Measurements from ENCODE around the gene SLC35G3. TPM values are rescaled to one million over a fixed set of nuclear protein-coding genes. Genes with fewer than 3 reads are reported as not detected.

SLC35G3 gene
- total RNA-seq, 1 donor from 2014 or later = not detected

- Mint-ChIP-seq H3K36me3 (ENCODE audit: low read depth, unreplicated experiment) (no peaks in the 10 kb centered on the region), H3K4me1 (ENCODE audit: unreplicated experiment) (peaks cover 10% of the 10 kb centered on the region), H3K4me3 (ENCODE audit: unreplicated experiment) (no peak overlapping the region), H3K9me3 (ENCODE audit: unreplicated experiment) (no peaks in the 10 kb centered on the region), H3K27me3 (ENCODE audit: unreplicated experiment) (peaks cover 2% of the 10 kb centered on the region), H3K27ac (ENCODE audit: unreplicated experiment) (no peak overlapping the region)
- no peak for DNase-seq (ENCODE audit: low spot score)
- no peak for TF ChIP-seq CTCF (IDR thresholded peaks at IDR 0.05; ENCODE audit: unreplicated experiment)
Measured at GRCh38 chr17:35222452-35222851, 28.3 kb upstream of the SLC35G3 start.

DNA sequence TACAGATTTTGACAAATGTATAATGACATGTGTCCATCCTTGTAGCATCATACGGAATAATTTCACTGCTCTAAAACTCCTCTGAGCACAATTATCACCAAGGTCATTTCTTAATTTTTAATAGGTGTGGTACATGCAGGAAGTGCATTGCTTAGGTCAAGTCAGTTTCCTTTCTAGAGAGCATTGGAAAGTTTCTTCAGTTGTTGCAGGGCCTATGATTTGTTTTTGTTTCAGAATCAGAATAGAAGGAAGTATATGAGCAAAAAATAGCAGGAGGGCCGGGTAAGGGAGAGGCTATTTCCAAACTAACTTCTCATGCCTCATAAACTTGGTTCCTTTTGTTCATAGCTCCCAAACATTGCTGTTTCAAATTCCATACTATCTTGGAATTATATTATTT lies 24.7 kb upstream of the SLC35G3 start:
- no peak for TF ChIP-seq CTCF (IDR thresholded peaks at IDR 0.05; ENCODE audit: unreplicated experiment)
- no peak for DNase-seq (ENCODE audit: low spot score)
- no peak overlapping the region for H3K4me3 Mint-ChIP-seq (ENCODE audit: unreplicated experiment)
- no peaks in the 10 kb centered on the region for H3K27me3 Mint-ChIP-seq (ENCODE audit: unreplicated experiment)
- no peaks in the 10 kb centered on the region for H3K36me3 Mint-ChIP-seq (ENCODE audit: low read depth, unreplicated experiment)
- no peak overlapping the region for H3K27ac Mint-ChIP-seq (ENCODE audit: unreplicated experiment)
- peaks cover 26% of the 10 kb centered on the region for H3K4me1 Mint-ChIP-seq (ENCODE audit: unreplicated experiment)
- no peaks in the 10 kb centered on the region for H3K9me3 Mint-ChIP-seq (ENCODE audit: unreplicated experiment)

GRCh38 chr17:35217107-35217506 lies 22.9 kb upstream of the SLC35G3 start:
- H3K27ac Mint-ChIP-seq (ENCODE audit: unreplicated experiment) = no peak overlapping the region

GRCh38 chr17:35214631-35215273 lies 20.6 kb upstream of the SLC35G3 start:
- Mint-ChIP-seq H3K4me1 (ENCODE audit: unreplicated experiment) (peaks cover 37% of the 10 kb centered on the region), H3K36me3 (ENCODE audit: low read depth, unreplicated experiment) (no peaks in the 10 kb centered on the region), H3K9me3 (ENCODE audit: unreplicated experiment) (no peaks in the 10 kb centered on the region), H3K27me3 (ENCODE audit: unreplicated experiment) (no peaks in the 10 kb centered on the region), H3K4me3 (ENCODE audit: unreplicated experiment) (no peak overlapping the region), H3K27ac (ENCODE audit: unreplicated experiment) (no peak overlapping the region)
- no peak for TF ChIP-seq CTCF (IDR thresholded peaks at IDR 0.05; ENCODE audit: unreplicated experiment)
- no peak for DNase-seq (ENCODE audit: low spot score)

More at GRCh38 chr17:35217107-35217506, 22.9 kb upstream of the SLC35G3 start:
- Mint-ChIP-seq H3K9me3 (ENCODE audit: unreplicated experiment) (no peaks in the 10 kb centered on the region), H3K36me3 (ENCODE audit: low read depth, unreplicated experiment) (no peaks in the 10 kb centered on the region), H3K27me3 (ENCODE audit: unreplicated experiment) (no peaks in the 10 kb centered on the region), H3K4me3 (ENCODE audit: unreplicated experiment) (no peak overlapping the region), H3K4me1 (ENCODE audit: unreplicated experiment) (peaks cover 37% of the 10 kb centered on the region)
- no peak for TF ChIP-seq CTCF (IDR thresholded peaks at IDR 0.05; ENCODE audit: unreplicated experiment)
- no peak for DNase-seq (ENCODE audit: low spot score)

DNA sequence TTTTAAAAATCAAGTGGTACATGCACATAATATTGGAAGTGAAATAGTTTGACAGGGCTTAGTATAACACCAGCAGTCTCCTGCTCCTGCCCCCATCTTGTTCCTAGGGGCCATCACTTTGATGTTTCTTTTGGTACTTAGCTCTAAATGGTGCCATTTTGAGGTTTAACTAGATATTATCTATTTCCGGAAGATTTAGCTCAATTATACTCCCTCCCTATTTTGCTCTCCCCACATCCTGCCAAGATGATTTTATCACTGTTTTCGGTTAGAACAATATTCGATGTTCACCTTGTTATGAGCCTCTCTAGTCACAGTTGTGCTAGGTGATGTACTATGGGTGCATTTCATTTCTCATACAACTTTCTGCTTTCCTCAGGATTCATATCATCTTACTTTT lies 20.0 kb upstream of the SLC35G3 start:
- Mint-ChIP-seq H3K9me3 (ENCODE audit: unreplicated experiment) (no peaks in the 10 kb centered on the region), H3K27me3 (ENCODE audit: unreplicated experiment) (no peaks in the 10 kb centered on the region), H3K4me1 (ENCODE audit: unreplicated experiment) (peaks cover 36% of the 10 kb centered on the region), H3K4me3 (ENCODE audit: unreplicated experiment) (no peak overlapping the region), H3K27ac (ENCODE audit: unreplicated experiment) (no peak overlapping the region), H3K36me3 (ENCODE audit: low read depth, unreplicated experiment) (no peaks in the 10 kb centered on the region)
- no peak for DNase-seq (ENCODE audit: low spot score)
- no peak for TF ChIP-seq CTCF (IDR thresholded peaks at IDR 0.05; ENCODE audit: unreplicated experiment)
